Retinal pigment epithelial cell (primary cell): ENCODE data around the gene TNFRSF8.
A peak's percentile ranks its signal among the peaks of the same experiment; 100 is the strongest.

Source experiments
- DNase-seq: peaks from one replicate; pipeline ENCODE4 v3.0.0-alpha.2; 2010; ENCODE audit warnings: low read depth
- H3K4me3 ChIP-seq: 2 replicates; pipeline ENCODE4 v1.5.1; 2011; ENCODE audit warnings: mild to moderate bottlenecking, low read length, control low read depth, moderate library complexity
- TF ChIP-seq, protein P1 (sequence below): conservative IDR thresholded peaks from 2 replicates; pipeline ENCODE4 v1.5.1; 2011; ENCODE audit warnings: low read depth, low read length, control low read depth, inconsistent platforms

The TNFRSF8 gene

DNA sequence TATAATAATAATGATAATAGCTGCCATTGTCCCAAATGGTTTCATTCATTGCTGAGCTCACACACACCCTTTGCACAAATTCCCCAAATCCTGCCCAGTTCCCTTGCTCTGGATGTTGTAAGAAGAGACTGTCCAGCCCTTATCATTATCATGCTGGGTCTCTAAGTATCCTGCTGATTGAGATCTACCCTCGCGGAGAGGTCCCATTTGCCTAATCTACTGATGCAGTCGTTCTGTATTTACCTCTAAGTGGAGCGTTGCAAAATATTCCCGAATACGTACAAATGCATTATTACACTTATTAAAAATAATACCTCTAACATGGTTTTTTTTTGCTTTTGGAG lies 51.2 kb downstream of the TNFRSF8 start:
- no peak overlapping the region for H3K4me3 ChIP-seq
- no peak for DNase-seq
- TF ChIP-seq, protein P1, sequence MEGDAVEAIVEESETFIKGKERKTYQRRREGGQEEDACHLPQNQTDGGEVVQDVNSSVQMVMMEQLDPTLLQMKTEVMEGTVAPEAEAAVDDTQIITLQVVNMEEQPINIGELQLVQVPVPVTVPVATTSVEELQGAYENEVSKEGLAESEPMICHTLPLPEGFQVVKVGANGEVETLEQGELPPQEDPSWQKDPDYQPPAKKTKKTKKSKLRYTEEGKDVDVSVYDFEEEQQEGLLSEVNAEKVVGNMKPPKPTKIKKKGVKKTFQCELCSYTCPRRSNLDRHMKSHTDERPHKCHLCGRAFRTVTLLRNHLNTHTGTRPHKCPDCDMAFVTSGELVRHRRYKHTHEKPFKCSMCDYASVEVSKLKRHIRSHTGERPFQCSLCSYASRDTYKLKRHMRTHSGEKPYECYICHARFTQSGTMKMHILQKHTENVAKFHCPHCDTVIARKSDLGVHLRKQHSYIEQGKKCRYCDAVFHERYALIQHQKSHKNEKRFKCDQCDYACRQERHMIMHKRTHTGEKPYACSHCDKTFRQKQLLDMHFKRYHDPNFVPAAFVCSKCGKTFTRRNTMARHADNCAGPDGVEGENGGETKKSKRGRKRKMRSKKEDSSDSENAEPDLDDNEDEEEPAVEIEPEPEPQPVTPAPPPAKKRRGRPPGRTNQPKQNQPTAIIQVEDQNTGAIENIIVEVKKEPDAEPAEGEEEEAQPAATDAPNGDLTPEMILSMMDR = no peak

DNA sequence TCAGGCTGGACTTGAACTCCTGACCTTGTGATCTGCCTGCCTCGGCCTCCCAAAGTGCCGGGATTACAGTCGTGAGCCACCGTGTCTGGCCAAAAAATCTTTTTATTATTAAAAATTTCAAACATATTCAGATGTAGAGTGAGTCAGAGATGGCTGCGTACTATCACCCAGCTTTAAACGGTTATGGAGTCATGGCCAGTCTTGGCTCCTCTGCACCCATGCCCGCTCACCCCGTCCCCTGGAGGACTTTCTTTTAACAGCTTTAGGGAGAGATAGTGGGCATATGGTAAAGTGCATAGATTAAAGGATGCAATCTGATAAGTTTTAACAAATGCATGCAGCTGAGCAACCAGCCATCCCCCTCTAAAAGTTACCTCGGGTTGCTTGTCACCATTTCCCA lies 51.8 kb downstream of the TNFRSF8 start:
- H3K4me3 ChIP-seq = no peak overlapping the region
- TF ChIP-seq, protein P1 = no peak
- no peak for DNase-seq

DNA sequence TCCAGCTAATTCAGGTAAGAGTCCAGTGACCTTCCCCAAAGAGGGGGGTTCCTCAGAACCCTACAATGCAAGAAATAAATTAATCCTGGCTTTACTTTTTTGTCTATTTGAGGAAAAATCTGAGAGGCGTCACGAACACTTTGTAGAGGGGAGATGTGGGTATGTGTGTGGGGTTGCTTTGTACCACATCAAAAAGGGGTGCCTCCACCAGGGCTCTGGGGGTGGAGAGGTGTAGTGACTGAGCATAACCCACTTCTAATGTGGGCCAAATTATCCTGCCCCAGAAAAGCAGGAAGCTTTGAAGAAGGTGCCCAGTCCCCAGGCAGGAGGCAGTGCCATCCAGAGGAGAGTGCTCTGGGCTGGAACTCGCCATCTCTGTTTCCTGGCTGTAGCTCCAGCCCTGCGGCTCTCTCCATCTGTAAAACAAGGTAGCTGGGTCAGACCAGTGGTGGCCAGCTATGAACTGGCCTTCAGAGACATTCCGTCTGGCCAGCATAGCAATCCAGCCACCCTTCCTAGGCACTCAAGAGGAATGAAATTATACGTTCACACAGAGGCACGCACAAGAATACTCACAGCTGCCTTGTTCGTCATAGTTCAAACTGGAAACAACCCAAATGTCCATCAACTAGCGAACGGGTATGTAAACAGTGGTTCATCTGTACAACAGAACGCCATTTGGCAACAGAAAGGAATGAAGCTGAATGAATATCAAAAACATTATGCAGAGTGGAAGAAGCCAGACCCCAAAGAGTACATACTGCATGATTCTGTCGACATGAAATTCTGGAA lies 58.3 kb downstream of the TNFRSF8 start:
- TF ChIP-seq, protein P1 = no peak
- no peak for DNase-seq

DNA sequence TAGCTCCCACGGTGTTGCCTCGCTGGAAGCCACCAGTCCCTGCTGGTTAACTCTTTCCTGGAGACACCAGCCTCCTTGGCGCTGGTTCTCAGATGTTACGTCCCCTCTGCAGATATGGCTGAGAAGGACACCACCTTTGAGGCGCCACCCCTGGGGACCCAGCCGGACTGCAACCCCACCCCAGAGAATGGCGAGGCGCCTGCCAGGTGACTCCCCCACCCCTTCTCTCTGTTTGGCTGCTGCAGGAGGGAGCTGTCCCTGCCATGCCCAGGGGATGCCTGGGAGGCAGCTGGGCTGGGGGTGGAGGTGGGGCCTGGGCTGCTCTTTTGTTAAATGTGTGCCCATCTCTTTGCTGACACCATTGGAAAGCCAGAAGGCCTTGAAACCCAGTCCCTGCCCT lies 60.1 kb downstream of the TNFRSF8 start:
- no peak overlapping the region for H3K4me3 ChIP-seq
- TF ChIP-seq, protein P1 = no peak

More for the DNA sequence above, 58.3 kb downstream of the TNFRSF8 start:
- H3K4me3 ChIP-seq = no peak overlapping the region

DNA sequence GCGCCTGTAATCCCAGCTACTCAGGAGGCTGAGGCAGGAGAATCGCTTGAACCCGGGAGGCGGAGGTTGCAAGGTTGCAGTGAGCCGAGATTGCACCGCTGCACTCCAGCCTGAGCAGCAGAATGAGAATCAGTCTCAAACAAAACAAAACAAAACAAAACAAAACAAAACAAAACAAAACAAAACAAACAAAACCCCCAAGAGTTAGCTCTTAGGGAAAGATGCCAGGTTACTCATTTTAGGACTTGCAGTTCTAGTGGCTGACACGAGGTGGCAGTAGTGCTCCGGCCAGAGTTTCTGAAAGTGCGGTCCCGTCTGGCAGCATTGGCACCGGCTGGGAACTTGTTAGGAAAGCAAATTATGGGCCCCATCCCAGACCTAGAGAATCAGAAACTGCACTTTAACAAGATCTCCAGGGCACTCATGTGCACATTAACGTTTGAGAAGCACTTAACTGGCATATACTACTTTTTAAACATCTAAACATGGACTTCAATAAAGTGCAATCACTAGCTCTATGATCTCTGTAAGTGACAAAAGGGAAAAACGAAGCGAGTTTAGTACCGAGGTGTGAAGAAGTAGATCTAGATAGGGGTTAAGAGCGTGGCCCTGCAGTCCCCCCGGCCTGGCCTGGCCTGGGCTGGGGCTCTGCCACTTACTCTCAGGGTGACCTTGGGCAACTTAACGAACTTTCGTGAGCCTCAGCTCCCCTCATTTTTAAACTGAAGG lies 61.8 kb downstream of the TNFRSF8 start:
- H3K4me3 ChIP-seq = no peak overlapping the region
- no peak for DNase-seq
- TF ChIP-seq, protein P1 = peak; percentile 96

More for the DNA sequence above, 60.1 kb downstream of the TNFRSF8 start:
- DNase-seq = no peak

DNA sequence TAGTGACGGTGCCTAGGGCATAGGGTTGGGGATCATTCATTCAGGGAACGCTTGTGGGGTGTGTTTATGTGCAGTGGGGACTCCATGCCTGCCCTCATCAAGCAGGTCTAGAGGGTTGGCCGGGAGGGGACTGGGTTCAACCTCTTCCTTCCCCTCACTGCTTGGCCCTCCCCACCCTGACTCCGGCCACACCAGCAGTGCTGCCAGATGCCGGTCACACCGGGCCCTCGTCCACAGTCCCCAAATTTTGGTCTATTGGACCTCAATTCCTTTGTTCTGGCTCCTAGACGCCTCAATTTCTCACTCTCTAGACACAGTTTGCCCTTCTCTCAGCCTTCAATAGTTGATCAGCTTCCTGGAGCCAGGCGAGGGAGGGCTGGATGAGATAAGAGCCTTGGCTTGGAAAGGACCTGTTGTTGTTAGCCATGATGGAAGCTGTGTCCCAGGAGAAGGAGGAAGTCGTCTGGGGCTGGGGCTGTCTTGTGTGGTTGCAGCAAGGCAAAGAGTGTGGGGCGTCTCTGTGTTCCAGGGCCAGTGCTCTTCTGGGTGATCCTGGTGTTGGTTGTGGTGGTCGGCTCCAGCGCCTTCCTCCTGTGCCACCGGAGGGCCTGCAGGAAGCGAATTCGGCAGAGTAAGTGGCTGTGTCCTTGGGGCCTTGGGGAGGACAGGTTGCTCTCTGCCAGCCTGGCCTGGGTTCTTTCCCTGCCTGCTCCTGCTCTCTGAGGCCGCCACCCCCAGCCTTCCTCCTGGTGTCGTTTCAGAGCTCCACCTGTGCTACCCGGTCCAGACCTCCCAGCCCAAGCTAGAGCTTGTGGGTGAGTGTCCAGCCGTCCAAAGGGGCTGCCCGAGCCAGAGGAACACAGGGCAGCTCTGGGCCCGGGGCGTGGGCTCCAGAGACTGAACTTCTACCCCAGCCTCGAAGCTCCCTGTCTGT lies 62.6 kb downstream of the TNFRSF8 start:
- TF ChIP-seq, protein P1 = no peak
- DNase-seq = no peak

More for the DNA sequence above, 62.6 kb downstream of the TNFRSF8 start:
- no peak overlapping the region for H3K4me3 ChIP-seq
